Measurements from ENCODE around the gene YAP1. TPM values are rescaled to one million over a fixed set of nuclear protein-coding genes. Genes with fewer than 3 reads are reported as not detected.

Gene YAP1
- total RNA-seq, 2 experiments from 2014 or later: not detected

DNA sequence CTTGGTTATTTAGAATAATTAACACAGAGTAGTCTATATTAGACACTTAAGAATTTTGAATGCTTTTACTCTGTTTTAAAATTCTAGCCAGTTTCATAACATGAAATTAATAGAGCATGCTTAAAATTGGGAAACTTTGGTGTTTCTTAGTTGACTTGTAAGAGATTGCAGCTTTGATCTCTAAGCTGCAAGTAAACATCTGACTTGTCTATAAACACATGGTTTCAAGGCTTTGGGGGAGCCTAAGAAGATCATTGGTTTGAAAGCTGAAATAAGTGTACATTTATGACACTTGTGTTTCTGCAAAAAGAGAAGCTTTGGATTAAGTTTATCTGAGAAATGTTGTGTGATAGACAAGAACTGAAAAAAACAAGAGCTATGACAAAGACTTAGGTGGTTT, 37.8 kb downstream of the YAP1 start:
- no peak for ATAC-seq
- no peaks in the 10 kb centered on the region for H3K4me1 Mint-ChIP-seq (ENCODE audit: low read depth)
- intact Hi-C loops (cut with micrococcal nuclease): no loop called here
- no peaks in the 10 kb centered on the region for H3K9me3 Mint-ChIP-seq
- DNase-seq: no peak
- ChIA-PET POLR2A (no interaction called here), CTCF (interaction anchor here (1.1 kb wide), 1 partner anchor 9 kb away, joined by 3 read pairs; no protein-coding TSS in a partner anchor)
- TF ChIP-seq, protein P1, sequence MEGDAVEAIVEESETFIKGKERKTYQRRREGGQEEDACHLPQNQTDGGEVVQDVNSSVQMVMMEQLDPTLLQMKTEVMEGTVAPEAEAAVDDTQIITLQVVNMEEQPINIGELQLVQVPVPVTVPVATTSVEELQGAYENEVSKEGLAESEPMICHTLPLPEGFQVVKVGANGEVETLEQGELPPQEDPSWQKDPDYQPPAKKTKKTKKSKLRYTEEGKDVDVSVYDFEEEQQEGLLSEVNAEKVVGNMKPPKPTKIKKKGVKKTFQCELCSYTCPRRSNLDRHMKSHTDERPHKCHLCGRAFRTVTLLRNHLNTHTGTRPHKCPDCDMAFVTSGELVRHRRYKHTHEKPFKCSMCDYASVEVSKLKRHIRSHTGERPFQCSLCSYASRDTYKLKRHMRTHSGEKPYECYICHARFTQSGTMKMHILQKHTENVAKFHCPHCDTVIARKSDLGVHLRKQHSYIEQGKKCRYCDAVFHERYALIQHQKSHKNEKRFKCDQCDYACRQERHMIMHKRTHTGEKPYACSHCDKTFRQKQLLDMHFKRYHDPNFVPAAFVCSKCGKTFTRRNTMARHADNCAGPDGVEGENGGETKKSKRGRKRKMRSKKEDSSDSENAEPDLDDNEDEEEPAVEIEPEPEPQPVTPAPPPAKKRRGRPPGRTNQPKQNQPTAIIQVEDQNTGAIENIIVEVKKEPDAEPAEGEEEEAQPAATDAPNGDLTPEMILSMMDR (IDR thresholded peaks at IDR 0.05): no peak
- H3K4me3 Mint-ChIP-seq: no peak overlapping the region
- H3K36me3 Mint-ChIP-seq (ENCODE audit: low read depth): no peaks in the 10 kb centered on the region
- H3K27ac Mint-ChIP-seq: no peak overlapping the region
- H3K27me3 Mint-ChIP-seq: peaks cover 8% of the 10 kb centered on the region

DNA sequence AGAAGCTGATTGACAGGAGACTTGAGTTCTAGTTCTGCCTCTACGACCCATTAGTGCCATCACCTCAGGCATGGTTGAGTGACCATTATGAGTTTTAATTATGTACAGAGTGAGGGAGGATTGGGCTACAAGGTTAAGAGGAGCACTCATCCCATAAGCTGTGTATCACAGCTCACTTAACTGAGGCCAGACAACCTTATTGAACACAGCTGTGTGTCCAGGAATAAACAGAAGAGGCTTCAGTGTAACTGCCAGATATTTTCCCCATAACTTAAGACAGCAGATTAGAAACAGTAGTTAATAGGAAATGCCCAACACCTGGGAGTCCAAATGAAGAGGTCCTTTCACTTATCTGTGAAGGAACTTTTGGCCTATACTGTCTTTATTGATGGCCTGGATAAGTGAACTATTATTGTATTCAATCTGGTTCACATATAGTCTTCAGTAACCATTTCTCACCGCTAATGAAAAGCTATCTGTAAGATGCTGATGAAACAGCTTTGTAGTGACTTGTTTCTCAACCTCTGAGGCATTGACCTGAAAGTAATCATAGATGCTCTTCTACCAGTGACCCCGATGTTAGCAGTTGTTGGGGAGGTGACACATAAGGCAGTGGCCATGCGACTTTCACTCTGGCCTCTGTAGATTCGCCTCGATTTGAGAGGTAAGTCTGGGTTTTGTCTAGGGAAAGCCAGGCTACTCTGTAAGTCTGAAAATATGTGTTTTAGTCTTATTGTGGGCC, 41.7 kb downstream of the YAP1 start:
- CTCF ChIA-PET: no interaction called here
- Mint-ChIP-seq H3K4me1 (ENCODE audit: low read depth) (no peaks in the 10 kb centered on the region), H3K27me3 (no peaks in the 10 kb centered on the region), H3K27ac (no peak overlapping the region), H3K4me3 (no peak overlapping the region), H3K36me3 (ENCODE audit: low read depth) (no peaks in the 10 kb centered on the region), H3K9me3 (no peaks in the 10 kb centered on the region)
- no peak for ATAC-seq
- no peak for DNase-seq
- TF ChIP-seq, protein P1 (IDR thresholded peaks at IDR 0.05): no peak
- POLR2A ChIA-PET: interaction anchor here (0.9 kb wide), 1 partner anchor 24 kb away, joined by 3 read pairs; no protein-coding TSS in a partner anchor
- intact Hi-C loops (cut with micrococcal nuclease): no loop called here

DNA sequence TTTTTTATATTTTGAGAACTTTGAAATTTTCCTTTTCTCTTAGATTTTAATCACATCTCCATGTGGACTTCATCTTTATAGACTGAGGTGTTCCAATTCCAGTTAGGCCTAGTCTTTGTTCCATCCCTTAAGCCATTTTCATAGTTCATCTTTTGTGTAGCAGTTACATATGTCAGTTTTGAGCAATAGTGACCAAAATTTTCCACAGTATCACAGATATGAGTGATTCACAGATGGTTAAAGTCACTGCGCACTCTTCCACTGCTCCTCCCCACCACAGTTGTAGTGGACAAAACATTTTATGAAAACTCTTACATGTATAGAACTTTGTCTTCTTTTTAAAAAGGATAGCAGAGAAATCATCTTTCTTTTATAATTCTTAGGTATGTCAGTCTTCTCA, 42.8 kb downstream of the YAP1 start:
- POLR2A ChIA-PET: no interaction called here
- Mint-ChIP-seq H3K27me3 (no peaks in the 10 kb centered on the region), H3K4me1 (ENCODE audit: low read depth) (no peaks in the 10 kb centered on the region)

DNA sequence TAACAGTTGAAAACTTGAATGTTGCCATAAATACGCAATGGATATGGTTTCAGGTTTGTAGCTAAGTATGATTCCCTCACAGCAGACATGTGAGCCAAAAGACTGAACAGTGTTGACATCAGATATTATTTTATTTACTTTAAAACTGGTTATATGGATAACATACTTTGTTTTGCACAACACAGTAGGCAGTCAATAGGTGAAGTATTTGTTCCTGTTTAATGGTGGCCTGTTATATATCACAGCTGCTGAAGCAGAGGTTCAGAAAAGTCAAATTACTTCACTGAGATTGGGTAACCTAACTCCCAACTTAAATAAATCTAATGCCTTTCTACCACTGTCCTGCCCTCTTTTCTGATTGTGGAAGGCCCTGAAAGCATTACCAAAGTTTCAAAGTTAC, 44.6 kb downstream of the YAP1 start:
- H3K27ac Mint-ChIP-seq: no peak overlapping the region
- DNase-seq (no peak), ATAC-seq (no peak)
- no peaks in the 10 kb centered on the region for H3K36me3 Mint-ChIP-seq (ENCODE audit: low read depth)
- no peaks in the 10 kb centered on the region for H3K9me3 Mint-ChIP-seq
- ChIA-PET CTCF (no interaction called here), POLR2A (no interaction called here)
- peaks cover 1% of the 10 kb centered on the region for H3K27me3 Mint-ChIP-seq
- no peaks in the 10 kb centered on the region for H3K4me1 Mint-ChIP-seq (ENCODE audit: low read depth)
- no peak overlapping the region for H3K4me3 Mint-ChIP-seq
- intact Hi-C loops (cut with micrococcal nuclease): no loop called here
- TF ChIP-seq, protein P1 (IDR thresholded peaks at IDR 0.05): no peak

More for the DNA sequence above, 42.8 kb downstream of the YAP1 start:
- Mint-ChIP-seq H3K9me3 (no peaks in the 10 kb centered on the region), H3K4me3 (no peak overlapping the region), H3K36me3 (ENCODE audit: low read depth) (no peaks in the 10 kb centered on the region), H3K27ac (no peak overlapping the region)
- TF ChIP-seq, protein P1 (IDR thresholded peaks at IDR 0.05): no peak
- ATAC-seq: no peak
- CTCF ChIA-PET: no interaction called here
- no peak for DNase-seq
- intact Hi-C loops (cut with micrococcal nuclease): no loop called here

DNA sequence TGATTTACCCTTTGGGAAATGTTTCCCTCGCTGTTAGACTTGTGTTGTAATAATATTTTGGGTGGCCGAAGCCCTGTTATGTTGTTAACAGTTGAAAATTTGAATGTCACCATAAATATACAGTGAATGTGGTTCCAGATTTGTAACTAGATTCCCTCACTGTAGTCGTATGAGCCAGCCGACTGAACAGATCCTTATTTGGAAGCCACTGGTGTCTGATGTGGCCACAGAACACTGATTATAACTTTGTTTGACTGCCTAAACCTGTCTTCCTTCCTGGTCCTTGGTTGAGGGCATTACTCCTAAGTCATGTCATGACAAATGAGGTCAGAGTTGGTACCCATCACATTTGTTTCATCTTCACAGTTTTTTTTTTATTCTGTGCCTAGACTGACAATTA, 45.4 kb downstream of the YAP1 start:
- no peaks in the 10 kb centered on the region for H3K4me1 Mint-ChIP-seq (ENCODE audit: low read depth)
- ChIA-PET CTCF (no interaction called here), POLR2A (no interaction called here)
- DNase-seq (no peak), ATAC-seq (no peak)
- intact Hi-C loops (cut with micrococcal nuclease): no loop called here
- peaks cover 1% of the 10 kb centered on the region for H3K27me3 Mint-ChIP-seq
- H3K4me3 Mint-ChIP-seq: no peak overlapping the region
- H3K36me3 Mint-ChIP-seq (ENCODE audit: low read depth): no peaks in the 10 kb centered on the region
- H3K27ac Mint-ChIP-seq: no peak overlapping the region
- TF ChIP-seq, protein P1 (IDR thresholded peaks at IDR 0.05): no peak
- H3K9me3 Mint-ChIP-seq: no peaks in the 10 kb centered on the region

Measured in activated CD8-positive, alpha-beta T cell treated with anti-CD3 and anti-CD28 coated beads for 36 hours (primary cell).